ENCODE data around the gene CKMT1A.
"Not testable (repeated sequence)": the region's sequence is repeated elsewhere in the genome, so short reads cannot be mapped to it uniquely, and the experiment has no call there.

Gene CKMT1A

DNA sequence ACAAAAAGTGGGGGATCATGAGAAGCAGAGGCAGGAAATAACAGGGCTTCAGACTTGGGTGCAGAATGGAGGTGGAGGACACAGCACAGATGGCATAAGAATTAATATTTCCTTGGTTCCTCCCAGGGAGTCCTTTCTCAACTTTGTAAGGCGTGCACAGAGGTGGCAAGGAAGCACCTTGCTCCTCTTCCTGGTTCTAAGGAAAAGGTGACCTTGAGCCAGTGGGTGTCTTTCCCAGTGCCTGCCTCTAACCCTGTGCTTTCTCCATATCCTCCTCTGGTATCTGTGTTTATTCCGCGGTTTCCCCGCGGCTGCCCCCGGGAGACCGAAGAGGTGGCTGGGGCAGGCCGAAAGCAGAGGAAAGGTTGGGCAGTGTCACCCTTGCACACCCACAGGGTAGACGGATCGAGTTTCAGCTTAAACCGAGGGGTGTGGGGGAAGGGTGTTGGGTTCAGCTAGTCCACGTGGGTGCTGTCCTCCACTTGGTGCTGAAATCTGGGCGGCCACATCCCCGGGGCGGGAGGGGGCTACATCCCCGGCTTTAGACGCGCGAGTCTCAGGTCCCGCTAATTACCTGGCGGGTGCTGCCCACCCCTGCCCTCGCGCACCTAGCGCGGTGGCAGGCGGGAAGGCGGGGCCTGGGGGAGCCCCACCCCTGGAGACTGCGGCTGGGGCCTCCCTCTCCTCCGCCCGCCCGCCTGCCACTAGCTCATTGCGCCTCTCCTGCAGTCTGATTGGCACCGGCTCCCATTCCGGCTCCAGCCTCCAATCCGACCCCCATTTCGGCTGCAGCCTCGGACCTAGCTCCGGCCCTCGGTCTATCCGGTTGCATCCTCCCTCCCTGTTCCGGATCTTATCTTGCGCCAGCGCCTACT, at the start of gene CKMT1A:
Gene CKMT1A, plus strand, starts transcription at position 712 of the 875 bp plus-strand sequence. CDS start 192 bp downstream, outside the sequence.
- not testable (repeated sequence) for DNase-seq (ENCODE audit: low read depth in 3 of 3)

DNA sequence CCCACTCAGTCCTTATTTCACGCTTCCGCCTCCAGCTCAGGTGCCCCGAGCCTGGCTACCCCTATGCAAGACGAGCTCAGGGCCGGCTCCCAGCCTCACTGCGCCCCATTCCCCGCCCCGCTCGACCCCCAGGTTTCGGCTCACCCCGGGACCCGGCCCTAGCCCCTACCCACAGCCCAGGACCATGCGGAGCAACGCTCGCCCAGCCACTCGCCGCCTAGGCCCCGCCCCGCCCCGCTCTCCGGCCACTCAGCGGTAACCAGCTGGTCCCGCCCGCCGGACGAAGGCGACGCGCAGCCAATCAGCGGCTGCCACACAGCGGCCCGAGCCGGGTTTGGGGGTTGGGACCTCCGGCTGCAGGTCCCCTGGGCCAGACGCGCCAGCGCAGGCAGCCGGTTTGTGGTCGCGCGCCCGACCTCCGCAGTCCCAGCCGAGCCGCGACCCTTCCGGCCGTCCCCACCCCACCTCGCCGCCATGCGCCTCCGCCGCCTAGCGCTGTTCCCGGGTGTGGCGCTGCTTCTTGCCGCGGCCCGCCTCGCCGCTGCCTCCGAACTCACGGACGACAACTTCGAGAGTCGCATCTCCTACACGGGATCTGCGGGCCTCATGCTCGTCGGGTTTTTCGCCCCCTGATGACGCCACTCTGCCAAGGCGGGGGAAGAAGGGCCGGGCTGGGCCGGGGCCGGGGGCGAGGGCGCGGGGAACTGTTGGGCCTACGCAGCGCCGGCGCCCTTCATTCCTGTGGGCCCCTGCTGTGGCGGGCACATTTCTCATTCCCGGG, 44.8 kb upstream of the CKMT1A start, which contains the start of gene CATSPER2:
Gene CATSPER2, minus strand, starts transcription at position 196 of the 781 bp plus-strand sequence. CDS start 783 bp downstream, outside the sequence.
- DNase-seq (ENCODE audit: low read depth in 3 of 3) = no peak

DNA sequence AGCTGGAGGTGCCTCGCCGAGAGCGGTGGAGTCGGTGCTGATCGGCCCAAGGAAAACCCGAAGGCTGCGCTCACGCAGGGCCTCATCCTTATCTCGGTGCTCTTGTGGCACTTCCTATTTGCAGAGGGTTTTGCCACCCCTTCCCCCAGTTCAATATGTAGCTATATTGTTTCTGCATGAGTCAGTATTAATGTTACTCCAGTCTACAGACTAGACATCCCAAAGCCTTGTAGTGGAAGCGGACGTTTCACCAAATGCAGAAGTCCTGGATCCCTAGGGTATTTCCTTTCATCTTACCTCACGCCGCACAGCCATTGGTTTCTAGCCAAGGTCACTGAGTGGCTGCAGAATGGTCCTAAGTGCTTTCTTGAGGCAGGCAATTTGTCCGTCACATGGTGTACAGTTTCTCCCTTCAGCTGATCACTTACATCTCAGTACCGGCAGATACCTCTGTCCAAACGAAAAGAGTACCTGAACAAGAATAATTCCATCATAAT, 44.2 kb upstream of the CKMT1A start:
- DNase-seq (ENCODE audit: low read depth in 3 of 3) = not testable (repeated sequence)

DNA sequence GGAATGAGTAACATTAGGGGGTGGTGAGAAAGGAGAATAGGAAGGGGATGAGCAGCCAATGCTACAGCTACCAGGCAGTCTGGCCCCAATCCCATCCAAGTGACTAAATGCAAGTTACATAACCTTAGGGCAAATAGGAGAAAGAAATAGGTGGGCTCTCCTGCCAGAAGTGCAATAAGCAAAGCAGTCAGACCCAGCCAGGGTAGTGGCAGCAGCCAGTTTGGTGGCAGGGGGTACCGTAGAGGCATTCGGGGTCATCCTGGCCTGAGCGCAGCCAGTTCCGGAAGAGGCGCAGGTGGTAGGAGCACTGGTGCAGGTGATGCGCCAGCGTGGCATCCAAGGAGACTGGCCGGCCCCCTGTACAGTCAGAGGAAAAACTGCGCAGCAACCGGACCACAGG, 33.9 kb upstream of the CKMT1A start:
- not testable (repeated sequence) for DNase-seq (ENCODE audit: low read depth in 3 of 3)

DNA sequence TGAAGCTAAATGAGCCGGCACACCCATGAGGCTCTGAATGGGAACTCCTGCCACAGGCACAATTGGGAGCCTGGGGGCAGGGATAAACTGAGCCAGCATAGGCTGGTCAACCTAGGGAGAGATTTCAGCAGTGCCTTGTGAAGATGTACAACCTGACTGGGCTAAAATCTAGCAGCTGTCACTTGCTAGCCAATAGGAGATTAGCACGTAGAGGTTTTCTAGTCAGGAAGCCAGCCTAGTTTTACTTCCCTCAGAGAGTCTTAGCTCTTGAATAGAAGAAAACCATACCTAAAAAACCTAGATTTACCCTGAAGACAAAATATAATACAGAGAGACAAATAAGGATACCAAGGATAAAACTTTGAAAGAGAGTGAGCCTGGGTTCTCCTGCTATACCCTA, 31.4 kb upstream of the CKMT1A start:
- DNase-seq (ENCODE audit: low read depth in 3 of 3) = not testable (repeated sequence)

DNA sequence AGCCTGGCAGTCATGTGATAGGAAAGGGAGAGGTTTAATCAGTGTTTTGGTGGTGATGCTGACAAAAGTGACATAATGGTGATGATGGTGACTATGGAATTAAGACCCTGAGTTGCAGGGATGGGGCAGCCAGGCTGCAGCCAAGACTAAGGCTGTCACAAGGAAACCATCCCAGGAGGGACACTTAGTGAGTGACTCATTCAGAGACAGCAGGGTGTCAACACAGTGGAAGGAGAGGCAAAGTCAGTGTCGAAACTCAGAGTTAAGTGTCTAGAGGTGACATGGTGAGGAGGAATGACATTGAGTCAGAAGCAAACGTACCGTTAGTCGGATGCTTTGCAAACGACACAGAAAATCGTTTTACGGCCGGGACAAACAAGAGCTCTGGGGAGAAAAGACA, 30.3 kb upstream of the CKMT1A start:
- DNase-seq (ENCODE audit: low read depth in 3 of 3) = not testable (repeated sequence)

DNA sequence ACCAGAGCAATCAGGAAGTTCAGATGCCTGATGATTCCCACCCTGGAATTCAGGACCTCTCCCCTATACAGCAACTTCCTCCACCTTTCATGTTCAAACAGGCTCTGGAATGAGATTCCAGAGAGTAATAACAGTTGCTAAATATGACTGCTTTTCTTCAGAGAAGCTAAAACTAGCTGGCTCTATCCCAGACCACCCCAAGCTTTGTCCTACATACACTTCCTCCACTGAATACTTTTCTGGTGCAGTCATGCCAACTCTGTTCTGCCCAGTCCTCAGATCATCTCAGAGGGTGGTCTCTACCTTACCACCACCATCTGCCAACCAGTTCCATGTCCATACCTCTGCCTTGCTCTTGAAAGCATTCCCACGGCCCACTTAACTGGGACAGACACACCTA, 27.5 kb upstream of the CKMT1A start:
- not testable (repeated sequence) for DNase-seq (ENCODE audit: low read depth in 3 of 3)

DNA sequence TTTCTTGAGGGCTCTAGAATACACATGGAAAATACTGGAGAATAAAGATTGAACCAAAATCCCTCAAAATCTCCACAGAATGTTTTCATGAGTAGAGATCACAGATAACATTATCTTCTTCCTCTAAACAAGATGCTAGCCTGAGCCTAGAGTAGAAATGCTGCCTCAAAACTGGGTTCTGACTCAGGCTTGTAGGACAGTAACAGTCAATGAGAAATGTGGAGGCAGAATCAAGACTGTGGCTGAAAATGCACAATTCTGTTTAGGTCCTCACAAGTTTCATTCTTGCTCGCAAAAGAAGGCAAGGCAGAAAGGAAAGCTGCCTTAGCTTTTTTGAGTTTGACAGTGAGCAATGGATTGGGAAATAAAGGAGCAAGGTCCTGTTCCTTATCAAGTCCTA, 19.5 kb upstream of the CKMT1A start:
- not testable (repeated sequence) for DNase-seq (ENCODE audit: low read depth in 3 of 3)

DNA sequence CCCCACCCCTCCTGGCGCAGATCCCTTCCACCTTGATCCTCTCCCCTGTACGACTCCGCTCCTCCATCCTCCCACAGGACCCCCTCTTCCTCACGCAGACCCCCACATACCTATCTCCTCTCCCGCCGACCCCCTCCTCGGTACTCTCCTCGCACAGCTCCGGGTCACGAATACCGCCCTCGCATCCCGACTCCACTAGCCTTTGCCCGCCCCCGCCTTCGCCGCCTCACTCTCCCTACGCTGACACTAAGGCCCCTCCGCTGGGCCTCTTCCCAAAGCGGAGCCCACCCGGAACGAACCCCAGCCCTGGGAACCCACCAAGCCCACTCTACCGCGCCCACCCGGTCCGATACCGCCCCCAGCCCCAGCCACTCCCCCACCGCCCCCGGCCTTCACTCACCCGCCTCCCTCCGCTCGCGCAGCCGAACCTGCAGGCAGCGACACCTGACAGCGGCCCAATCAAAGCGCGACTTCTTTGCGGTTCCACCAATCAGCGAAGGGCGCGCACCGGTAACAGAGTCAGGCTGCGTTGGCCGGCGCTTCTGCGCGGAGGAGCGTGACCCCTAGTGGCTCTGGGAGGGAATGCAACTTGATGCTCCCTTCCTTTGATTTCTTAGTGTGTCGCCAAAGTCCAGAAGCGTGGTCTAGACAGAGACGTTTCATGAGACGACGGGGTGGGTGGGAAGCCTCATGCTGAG, 3.9 kb upstream of the CKMT1A start:
- not testable (repeated sequence) for DNase-seq (ENCODE audit: low read depth in 3 of 3)

DNA sequence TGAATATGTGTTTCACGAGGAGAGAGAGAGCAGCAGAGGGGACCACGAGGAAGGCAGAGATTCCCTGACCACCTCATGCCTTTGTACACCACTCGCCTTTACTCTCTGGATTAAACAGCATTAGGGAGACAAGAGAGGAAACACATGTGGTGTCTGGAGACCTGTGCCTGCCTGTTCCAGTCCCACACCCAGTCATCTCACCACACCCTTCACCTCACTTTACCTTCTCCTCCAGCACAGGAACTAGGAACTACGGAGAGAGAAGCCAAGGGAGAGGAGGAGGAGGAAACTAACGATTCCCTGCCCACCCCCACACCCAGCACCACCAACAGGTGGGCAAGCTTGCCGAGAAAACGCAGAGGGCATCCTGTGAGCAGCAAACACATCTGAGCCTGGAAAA, 980 bp upstream of the CKMT1A start:
- DNase-seq (ENCODE audit: low read depth in 3 of 3) = not testable (repeated sequence)

DNA sequence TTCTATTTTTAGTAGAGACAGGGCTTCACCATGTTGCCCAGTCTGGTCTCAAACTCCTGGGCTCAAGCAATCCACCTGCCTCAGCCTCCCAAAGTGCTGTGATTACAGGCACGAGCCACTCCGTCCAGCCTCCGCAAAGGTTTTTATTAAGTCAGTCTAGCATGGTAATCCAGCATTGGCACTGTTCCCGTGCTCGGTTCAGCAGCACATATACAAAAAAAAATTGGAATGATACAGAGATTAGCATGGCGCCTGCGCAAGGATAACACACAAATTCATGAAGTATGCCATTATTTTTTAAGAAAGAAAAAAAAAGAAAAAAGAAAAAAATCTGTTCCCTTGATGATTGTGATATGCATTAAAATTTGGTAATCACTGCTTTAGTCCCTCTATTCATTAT, 8.5 kb downstream of the CKMT1A start:
- no peak for DNase-seq (ENCODE audit: low read depth in 3 of 3)

DNA sequence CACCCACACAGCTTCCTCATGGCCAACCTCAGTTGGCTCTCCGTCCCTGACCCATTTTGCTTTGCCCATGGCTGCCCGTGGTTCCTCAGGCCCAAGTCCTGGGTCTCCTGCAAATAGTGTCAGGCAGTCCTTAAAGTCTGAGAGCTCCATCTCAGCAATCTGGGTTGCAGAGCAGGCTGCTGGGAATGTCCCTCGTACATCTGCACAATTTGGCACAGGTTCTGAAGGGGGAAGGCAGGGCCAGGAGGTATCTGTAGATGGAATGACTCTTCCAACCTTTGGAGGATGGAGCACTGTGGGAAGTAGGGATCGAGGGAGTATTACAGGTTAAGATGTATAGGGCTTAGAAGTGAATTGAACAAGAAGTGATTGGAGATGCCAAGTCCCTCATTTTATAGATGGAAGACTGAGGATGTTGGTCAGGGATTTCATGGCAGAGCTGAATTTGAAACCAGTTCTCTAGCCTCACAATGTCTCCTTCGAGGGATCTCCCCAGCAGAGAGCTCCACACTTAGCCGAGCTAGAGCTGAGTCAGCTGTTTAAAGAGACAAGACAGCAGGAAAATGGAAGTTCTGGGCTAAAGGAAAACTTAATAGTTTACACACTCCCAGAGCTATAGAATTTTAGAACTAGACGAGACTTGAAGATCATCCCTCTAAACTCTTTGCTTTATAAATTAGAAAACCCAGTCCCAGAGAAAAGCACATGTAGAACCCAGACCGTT, 9.2 kb downstream of the CKMT1A start:
- DNase-seq (ENCODE audit: low read depth in 3 of 3) = no peak

DNA sequence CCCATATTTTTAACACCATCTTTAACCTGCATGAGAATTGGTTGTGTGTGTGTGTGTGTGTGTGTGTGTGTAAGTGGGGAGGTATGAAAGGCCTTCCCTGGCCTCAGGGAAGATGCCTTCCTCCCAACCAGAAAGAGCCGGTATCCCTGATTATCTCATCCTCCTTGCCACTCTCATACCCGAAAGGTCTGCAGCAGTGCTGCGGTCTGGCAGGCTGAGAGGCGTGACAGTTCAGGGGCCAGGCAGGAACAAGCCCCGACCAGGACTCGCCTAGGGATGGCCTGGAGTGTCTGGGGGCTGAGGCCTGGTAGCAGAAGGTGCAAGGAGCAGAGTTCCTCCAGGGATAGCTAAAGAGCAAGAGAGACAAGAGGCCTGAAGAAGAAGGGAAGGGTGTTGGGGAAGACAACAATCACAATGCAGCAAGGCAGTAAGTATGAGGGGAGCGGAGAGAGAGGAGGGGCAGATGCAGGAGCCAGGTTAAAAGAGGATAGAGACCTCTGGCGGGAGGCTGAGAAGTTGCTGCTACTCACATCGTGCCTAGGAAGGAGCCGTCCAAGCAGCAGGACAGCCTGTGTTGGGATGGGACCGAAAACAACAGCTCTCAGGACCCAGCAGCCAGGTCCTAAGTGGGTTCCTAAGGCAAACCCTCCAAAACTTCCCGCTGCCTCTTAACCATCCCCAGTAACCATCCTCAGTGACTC, 16.9 kb downstream of the CKMT1A start:
- not testable (repeated sequence) for DNase-seq (ENCODE audit: low read depth in 3 of 3)

DNA sequence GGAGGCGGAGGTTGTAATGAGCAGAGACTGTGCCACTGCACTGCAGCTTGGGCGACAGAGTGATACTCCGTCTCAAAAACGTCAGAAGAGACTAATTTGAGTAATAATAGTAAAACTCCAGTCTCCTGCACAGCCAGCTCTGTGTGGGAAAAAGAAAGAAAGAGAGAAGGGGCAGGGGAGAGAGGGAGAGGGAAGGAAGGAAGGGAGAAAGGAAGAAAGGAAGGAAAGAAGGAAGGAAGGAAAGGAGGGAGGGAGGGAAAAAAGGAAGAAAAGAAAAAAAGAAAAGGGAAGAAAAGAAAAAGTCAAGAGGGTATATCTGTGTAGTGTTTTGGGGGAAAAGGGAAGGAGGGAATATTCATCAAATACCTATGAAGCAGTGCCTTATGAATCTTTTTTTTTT, 29.5 kb downstream of the CKMT1A start:
- no peak for DNase-seq (ENCODE audit: low read depth in 3 of 3)

DNA sequence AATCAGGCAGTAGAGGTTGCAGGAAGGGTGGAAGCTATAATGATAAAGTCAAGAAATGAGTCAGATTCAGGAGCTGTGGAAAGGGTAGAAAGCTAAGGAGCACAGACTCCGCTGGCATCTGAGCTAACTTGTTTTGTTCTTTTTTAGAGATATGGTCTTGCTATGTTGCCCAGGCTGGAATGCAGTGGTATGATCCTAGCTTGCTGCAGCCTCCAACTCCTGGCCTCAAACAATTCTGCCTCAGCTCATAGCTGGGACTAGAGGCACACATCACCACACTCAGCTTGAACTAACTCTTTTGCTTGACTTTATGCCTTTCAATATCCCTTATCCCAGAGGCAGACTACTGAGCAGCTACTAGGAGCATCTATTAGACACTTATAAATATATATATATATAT, 32.6 kb downstream of the CKMT1A start:
- not testable (repeated sequence) for DNase-seq (ENCODE audit: low read depth in 3 of 3)

DNA sequence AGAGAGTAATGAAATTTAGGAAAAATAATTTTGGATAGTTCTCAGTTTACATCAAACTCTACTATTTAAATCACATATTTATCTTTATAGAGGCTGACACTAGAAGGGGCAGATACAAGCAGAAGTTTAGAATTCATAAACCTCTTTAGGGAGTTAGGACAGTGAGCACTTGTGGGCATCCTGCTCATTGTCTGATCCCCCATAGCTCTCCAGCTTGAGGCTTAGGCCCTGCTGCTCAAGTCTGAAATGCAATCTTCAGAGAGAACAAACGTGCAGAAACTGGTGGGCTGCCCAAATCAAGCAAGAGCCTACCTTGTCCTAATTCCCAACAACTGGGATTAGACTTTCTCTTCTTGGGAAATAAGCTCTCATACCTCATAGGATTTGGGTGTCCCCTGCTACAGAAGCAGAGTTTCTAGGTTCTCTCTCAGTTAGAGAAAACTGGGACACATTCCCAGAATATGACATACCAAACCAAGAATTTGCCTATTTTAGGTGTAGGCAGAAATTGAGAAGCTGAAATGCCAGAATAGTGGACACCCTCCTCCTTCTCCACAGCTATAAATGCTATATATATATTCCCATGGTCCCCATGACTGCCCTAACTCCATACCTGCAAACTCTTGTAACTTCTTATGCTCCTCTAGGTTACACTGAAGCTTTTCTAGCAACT, 34.5 kb downstream of the CKMT1A start:
- not testable (repeated sequence) for DNase-seq (ENCODE audit: low read depth in 3 of 3)

DNA sequence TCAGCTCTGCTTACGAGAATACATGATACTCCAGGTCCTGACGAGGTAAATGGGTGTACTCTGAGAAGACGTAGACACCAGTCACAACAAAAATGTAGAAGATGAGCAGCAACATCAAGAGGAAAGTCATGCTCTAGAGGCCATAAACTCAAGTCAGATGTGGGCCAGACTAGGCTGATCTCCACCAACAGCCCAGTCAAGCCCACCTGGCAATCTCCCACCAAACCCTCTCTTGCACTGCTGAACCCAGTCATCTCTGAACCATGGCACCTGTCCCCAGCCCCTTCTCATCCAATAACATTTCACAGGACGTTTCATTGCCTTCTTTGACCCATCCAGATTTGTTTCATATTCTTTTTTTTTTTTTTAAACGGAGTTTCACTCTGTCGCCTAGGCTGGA, 41.8 kb downstream of the CKMT1A start:
- DNase-seq (ENCODE audit: low read depth in 3 of 3) = no peak

DNA sequence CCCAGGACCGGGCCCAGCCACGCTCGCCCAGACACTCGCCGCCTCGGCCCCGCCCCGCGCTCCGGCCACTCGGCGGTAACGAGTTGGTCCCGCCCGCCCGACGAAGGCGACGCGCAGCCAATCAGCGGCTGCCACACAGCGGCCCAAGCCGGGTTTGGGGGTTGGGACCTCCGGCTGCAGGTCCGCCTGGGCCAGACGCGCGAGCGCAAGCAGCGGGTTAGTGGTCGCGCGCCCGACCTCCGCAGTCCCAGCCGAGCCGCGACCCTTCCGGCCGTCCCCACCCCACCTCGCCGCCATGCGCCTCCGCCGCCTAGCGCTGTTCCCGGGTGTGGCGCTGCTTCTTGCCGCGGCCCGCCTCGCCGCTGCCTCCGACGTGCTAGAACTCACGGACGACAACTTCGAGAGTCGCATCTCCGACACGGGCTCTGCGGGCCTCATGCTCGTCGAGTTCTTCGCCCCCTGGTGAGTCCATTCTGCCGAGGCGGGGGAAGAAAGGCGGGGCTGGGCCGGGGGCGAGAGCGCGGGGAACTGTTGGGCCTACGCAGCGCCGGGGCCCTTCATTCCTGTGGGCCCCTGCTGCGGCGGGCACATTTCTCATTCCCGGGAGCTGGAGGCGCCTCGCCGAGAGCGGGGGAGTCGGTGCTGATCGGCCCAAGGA, 52.7 kb downstream of the CKMT1A start, which contains the start of gene PDIA3:
Gene PDIA3, plus strand, starts transcription at position 194 of the 658 bp plus-strand sequence. Its CDS starts 102 bp downstream, at position 296.
- DNase-seq (ENCODE audit: low read depth in 3 of 3) = peak; percentile 75 to 84 (median 80)

DNA sequence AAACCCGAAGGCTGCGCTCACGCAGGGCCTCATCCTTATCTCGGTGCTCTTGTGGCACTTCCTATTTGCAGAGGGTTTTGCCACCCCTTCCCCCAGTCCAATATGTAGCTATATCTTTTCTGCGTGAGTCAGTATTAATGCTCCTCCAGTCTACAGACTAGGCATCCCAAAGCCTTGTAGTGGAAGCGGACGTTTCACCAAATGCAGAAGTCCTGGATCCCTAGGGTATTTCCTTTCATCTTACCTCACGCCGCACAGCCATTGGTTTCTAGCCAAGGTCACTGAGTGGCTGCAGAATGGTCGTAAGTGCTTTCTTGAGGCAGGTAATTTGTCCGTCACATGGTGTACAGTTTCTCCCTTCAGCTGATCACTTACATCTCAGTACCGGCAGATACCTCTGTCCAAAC, 53.2 kb downstream of the CKMT1A start:
- peak in 1 of 3 donors; percentile 7 for DNase-seq (ENCODE audit: low read depth in 3 of 3)

All from stimulated activated CD4-positive, alpha-beta T cell treated with anti-CD3 and anti-CD28 coated beads, TNF-alpha, amount 100 ng/mL, for 48 hours (primary cell).